ENCODE results near the gene VIPR2. TPM values are rescaled to one million over a fixed set of nuclear protein-coding genes. Genes with fewer than 3 reads are reported as not detected.

Gene VIPR2
- total and polyA plus RNA-seq, 2 experiments from 2014 or later: 1.3 to 2.7 TPM

DNA sequence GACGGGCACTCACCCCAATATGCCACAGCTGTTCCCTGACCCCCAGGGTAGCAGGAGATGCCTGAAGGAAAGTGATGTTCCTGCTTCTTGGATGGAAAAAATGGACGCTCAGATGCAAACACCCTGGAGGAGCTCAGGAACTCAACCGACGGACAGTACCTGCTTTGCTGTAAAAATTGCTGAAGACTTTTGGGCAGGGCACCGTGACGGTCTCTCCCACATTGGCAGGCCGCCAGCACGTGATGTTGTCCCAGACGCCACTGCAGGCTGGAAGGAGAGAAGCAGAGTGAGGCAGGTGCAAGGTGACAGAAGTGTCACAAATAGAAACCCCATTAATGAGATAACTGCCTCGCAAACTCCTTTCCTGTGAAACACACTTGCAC lies 35.0 kb downstream of the VIPR2 start (continued):
- TF ChIP-seq, protein P1, sequence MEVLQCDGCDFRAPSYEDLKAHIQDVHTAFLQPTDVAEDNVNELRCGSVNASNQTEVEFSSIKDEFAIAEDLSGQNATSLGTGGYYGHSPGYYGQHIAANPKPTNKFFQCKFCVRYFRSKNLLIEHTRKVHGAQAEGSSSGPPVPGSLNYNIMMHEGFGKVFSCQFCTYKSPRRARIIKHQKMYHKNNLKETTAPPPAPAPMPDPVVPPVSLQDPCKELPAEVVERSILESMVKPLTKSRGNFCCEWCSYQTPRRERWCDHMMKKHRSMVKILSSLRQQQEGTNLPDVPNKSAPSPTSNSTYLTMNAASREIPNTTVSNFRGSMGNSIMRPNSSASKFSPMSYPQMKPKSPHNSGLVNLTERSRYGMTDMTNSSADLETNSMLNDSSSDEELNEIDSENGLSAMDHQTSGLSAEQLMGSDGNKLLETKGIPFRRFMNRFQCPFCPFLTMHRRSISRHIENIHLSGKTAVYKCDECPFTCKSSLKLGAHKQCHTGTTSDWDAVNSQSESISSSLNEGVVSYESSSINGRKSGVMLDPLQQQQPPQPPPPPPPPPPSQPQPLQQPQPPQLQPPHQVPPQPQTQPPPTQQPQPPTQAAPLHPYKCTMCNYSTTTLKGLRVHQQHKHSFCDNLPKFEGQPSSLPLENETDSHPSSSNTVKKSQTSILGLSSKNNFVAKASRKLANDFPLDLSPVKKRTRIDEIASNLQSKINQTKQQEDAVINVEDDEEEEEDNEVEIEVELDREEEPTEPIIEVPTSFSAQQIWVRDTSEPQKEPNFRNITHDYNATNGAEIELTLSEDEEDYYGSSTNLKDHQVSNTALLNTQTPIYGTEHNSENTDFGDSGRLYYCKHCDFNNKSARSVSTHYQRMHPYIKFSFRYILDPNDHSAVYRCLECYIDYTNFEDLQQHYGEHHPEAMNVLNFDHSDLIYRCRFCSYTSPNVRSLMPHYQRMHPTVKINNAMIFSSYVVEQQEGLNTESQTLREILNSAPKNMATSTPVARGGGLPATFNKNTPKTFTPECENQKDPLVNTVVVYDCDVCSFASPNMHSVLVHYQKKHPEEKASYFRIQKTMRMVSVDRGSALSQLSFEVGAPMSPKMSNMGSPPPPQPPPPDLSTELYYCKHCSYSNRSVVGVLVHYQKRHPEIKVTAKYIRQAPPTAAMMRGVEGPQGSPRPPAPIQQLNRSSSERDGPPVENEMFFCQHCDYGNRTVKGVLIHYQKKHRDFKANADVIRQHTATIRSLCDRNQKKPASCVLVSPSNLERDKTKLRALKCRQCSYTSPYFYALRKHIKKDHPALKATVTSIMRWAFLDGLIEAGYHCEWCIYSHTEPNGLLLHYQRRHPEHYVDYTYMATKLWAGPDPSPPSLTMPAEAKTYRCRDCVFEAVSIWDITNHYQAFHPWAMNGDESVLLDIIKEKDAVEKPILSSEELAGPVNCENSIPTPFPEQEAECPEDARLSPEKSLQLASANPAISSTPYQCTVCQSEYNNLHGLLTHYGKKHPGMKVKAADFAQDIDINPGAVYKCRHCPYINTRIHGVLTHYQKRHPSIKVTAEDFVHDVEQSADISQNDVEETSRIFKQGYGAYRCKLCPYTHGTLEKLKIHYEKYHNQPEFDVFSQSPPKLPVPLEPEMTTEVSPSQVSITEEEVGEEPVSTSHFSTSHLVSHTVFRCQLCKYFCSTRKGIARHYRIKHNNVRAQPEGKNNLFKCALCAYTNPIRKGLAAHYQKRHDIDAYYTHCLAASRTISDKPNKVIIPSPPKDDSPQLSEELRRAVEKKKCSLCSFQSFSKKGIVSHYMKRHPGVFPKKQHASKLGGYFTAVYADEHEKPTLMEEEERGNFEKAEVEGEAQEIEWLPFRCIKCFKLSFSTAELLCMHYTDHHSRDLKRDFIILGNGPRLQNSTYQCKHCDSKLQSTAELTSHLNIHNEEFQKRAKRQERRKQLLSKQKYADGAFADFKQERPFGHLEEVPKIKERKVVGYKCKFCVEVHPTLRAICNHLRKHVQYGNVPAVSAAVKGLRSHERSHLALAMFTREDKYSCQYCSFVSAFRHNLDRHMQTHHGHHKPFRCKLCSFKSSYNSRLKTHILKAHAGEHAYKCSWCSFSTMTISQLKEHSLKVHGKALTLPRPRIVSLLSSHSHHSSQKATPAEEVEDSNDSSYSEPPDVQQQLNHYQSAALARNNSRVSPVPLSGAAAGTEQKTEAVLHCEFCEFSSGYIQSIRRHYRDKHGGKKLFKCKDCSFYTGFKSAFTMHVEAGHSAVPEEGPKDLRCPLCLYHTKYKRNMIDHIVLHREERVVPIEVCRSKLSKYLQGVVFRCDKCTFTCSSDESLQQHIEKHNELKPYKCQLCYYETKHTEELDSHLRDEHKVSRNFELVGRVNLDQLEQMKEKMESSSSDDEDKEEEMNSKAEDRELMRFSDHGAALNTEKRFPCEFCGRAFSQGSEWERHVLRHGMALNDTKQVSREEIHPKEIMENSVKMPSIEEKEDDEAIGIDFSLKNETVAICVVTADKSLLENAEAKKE (CRISPR knock-in tag; IDR thresholded peaks at IDR 0.05): no peak
- TF ChIP-seq EZH2phosphoT487 (IDR thresholded peaks at IDR 0.05; ENCODE audit: unreplicated experiment): no peak

DNA sequence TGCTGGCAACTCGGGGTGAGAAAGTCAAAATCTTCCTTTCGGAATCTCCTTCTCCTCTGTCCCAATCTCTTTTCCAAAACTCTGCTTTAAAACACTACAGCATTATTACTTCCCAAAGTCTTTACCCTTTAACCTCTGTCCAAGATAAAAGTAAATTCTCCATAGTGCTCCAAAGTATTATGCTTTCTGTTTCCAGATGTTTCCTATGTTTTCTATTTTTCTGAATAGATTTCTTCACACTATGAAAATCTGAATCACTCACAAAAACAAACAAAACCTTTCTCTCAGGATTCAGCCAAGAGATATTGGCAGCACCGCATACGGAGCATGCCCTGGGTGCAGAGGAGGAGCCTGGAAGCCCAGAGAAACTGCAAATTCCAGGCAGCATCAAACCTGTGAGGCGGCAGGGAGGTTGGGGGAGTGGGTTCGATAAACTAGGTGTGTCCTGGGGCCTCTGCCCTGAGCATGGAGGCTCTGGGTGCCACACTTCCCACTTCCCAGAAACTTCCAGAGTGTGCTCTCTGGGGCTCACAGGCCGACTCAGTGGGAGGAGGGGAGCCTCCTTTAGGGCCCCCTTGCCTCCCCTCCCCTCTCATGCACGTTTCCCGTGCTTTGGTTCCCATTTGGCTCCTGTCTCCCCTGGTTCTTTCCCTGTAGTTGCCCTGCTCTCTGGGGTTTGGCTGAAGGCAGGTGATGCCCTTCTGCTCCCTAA lies 35.6 kb downstream of the VIPR2 start:
- Histone ChIP-seq H3K27ac (ENCODE audit: low read depth) (no peak overlapping the region), H2AFZ (no peak overlapping the region), H3K79me2 (replicated peaks; ENCODE audit: insufficient read depth) (no peaks in the 10 kb centered on the region), H3K4me2 (no peak overlapping the region), H3F3A (replicated peaks; ENCODE audit: low read depth) (no peaks in the 10 kb centered on the region), H3K4me3 (no peak overlapping the region), H3K4me1 (ENCODE audit: insufficient read depth) (0 out of 2 replicates have a peak, but pooled peaks cover 10% of the 10 kb centered on the region), H3K9me2 (ENCODE audit: insufficient read depth) (no peaks in the 10 kb centered on the region), H3K27me3 (ENCODE audit: insufficient read depth) (no peaks in the 10 kb centered on the region), H4K20me1 (replicated peaks; ENCODE audit: insufficient read depth) (no peaks in the 10 kb centered on the region), H3K36me3 (ENCODE audit: insufficient read depth) (no peaks in the 10 kb centered on the region)
- ATAC-seq: no peak
- DNase-seq (ENCODE audit: low spot score): no peak
- H3K36me3 Mint-ChIP-seq (ENCODE audit: low read depth): no peaks in the 10 kb centered on the region
- H3K4me3 Mint-ChIP-seq: no peak overlapping the region
- TF ChIP-seq JUNB (IDR thresholded peaks at IDR 0.05; ENCODE audit: unreplicated experiment) (no peak), CREB1 (CRISPR knock-in tag; IDR thresholded peaks at IDR 0.05; ENCODE audit: low read depth) (no peak)
- TF ChIP-seq, protein P1 (CRISPR knock-in tag; IDR thresholded peaks at IDR 0.05): no peak
- H3K27ac Mint-ChIP-seq: no peak overlapping the region
- H3K4me1 Mint-ChIP-seq: peaks cover 15% of the 10 kb centered on the region
- peaks cover 1% of the 10 kb centered on the region for H3K27me3 Mint-ChIP-seq (ENCODE audit: insufficient read depth, low read depth, poor library complexity)
- peaks cover 68% of the 10 kb centered on the region for H3K9me3 Mint-ChIP-seq

Measured in GM23338 (cell line).